BJ (cell line): ENCODE data around the gene ADA. TPM values are rescaled to one million over a fixed set of nuclear protein-coding genes. Genes with fewer than 3 reads are reported as not detected.
"Not testable (repeated sequence)": the region's sequence is repeated elsewhere in the genome, so short reads cannot be mapped to it uniquely, and the experiment has no call there.

Experiments used
- CTCF ChIA-PET: fragments of 350-600 bp; formaldehyde crosslinking; extraction: SDS; loops from one replicate; lab custom pipeline; 2021; ENCODE audit warnings: antibody characterized with exemption, inconsistent platforms; lab: Yijun Ruan, JAX
- POLR2A ChIA-PET: fragments of 300-600 bp; sonication (Branson Sonifier 250); formaldehyde crosslinking; extraction: SDS; loops from one replicate; lab custom pipeline; 2021; ENCODE audit warnings: antibody characterized with exemption; lab: Charles Lee
- DNase-seq: peaks from one replicate; pipeline ENCODE4 v3.0.0-alpha.2; 2011; ENCODE audit warnings: low read depth
- H3K27me3 ChIP-seq: 2 replicates; pipeline ENCODE4 v1.6.0; 2011; ENCODE audit warnings: low read length; ENCODE audit not compliant: control insufficient read depth, insufficient read depth
- H3K36me3 ChIP-seq: 2 replicates; pipeline ENCODE4 v1.5.1; 2011; ENCODE audit warnings: low read length; ENCODE audit not compliant: control insufficient read depth, insufficient read depth
- H3K4me3 ChIP-seq: 2 replicates; pipeline ENCODE4 v1.5.1; 2011; ENCODE audit warnings: low read depth, mild to moderate bottlenecking, control low read depth, low read length
- CTCF ChIP-seq: IDR thresholded peaks from 2 replicates; pipeline ENCODE4 v1.5.1; 2011; ENCODE audit warnings: low read depth, mild to moderate bottlenecking, control low read depth, inconsistent platforms, low read length, moderate library complexity; ENCODE audit not compliant: insufficient read depth
- polyA plus RNA-seq: library from polyadenylated mRNA; depleted of rRNA; stranded (reverse); fragments of >200 nt; gene quantifications from 2 replicates; pipeline ENCODE4 v1.2.3, GENCODE V29; 2011

The ADA gene
- polyA plus RNA-seq, 1 experiment, result 24.7 TPM

- H3K36me3 ChIP-seq, result peaks cover 15% of the 10 kb centered on the region
- DNase-seq, result no peak
- ChIA-PET CTCF (interaction anchor here (1.1 to 2.2 kb wide), 3 partner anchors 9 to 15 kb away, joined by 3 to 7 read pairs (median 5); partner anchors contain the start of gene PKIG), POLR2A (no interaction called here)
- H3K4me3 ChIP-seq, result no peak overlapping the region
- no peak for TF ChIP-seq CTCF
- no peaks in the 10 kb centered on the region for H3K27me3 ChIP-seq
These were observed 56.8 kb downstream of the ADA start for GRCh38 chr20:44594730-44595129.

- POLR2A ChIA-PET, result no interaction called here
- no peak for TF ChIP-seq CTCF
- no peak for DNase-seq
- peaks cover 15% of the 10 kb centered on the region for H3K36me3 ChIP-seq
- no peaks in the 10 kb centered on the region for H3K27me3 ChIP-seq
- CTCF ChIA-PET, result interaction anchor here (0.6 to 2.2 kb wide), 5 partner anchors 8 to 16 kb away, joined by 3 to 7 read pairs (median 3); partner anchors contain the start of gene PKIG
- no peak overlapping the region for H3K4me3 ChIP-seq
These were observed 57.7 kb downstream of the ADA start for GRCh38 chr20:44593751-44594150.

- CTCF ChIA-PET, result no interaction called here
These were observed 59.1 kb downstream of the ADA start for GRCh38 chr20:44592366-44592765.

GRCh38 chr20:44590980-44591778, 60.3 kb downstream of the ADA start:
- no peak for TF ChIP-seq CTCF
- CTCF ChIA-PET, result interaction anchor here (1.2 kb wide), 1 partner anchor 19 kb away, joined by 3 read pairs; no protein-coding TSS in a partner anchor
- H3K4me3 ChIP-seq, result no peak overlapping the region
- peaks cover 10% of the 10 kb centered on the region for H3K36me3 ChIP-seq
- no peak for DNase-seq
- POLR2A ChIA-PET, result no interaction called here
- H3K27me3 ChIP-seq, result no peaks in the 10 kb centered on the region

More at GRCh38 chr20:44592366-44592765, 59.1 kb downstream of the ADA start:
- Histone ChIP-seq H3K36me3 (peaks cover 15% of the 10 kb centered on the region), H3K27me3 (no peaks in the 10 kb centered on the region), H3K4me3 (no peak overlapping the region)
- DNase-seq, result no peak
- POLR2A ChIA-PET, result no interaction called here
- no peak for TF ChIP-seq CTCF

GRCh38 chr20:44589537-44589936, 62.0 kb downstream of the ADA start:
- ChIA-PET CTCF (no interaction called here), POLR2A (no interaction called here)
- Histone ChIP-seq H3K36me3 (peaks cover 10% of the 10 kb centered on the region), H3K4me3 (no peak overlapping the region), H3K27me3 (no peaks in the 10 kb centered on the region)
- no peak for TF ChIP-seq CTCF
- no peak for DNase-seq

- H3K4me3 ChIP-seq, H3K27me3 ChIP-seq, POLR2A ChIA-PET, DNase-seq: not testable (repeated sequence)
- peaks cover 10% of the 10 kb centered on the region for H3K36me3 ChIP-seq
- CTCF ChIA-PET, result interaction anchor here (0.7 kb wide), 1 partner anchor 68 kb away, joined by 3 read pairs; no protein-coding TSS in a partner anchor
These were observed 63.2 kb downstream of the ADA start for GRCh38 chr20:44588321-44588720.
